CD14-positive monocyte (primary cell): ENCODE measurements around the gene LORICRIN. TPM values are rescaled to one million over a fixed set of nuclear protein-coding genes. Genes with fewer than 3 reads are reported as not detected.
"Not testable (repeated sequence)": the region's sequence is repeated elsewhere in the genome, so short reads cannot be mapped to it uniquely, and the experiment has no call there.

Source experiments
- DNase-seq, 3 donors: peaks; one replicate each; pipeline ENCODE4 v3.0.0-alpha.2; 2011 to 2022
- H2AFZ ChIP-seq: 2 replicates; pipeline ENCODE4 v1.6.0; 2012; ENCODE audit warnings: mild to moderate bottlenecking, low read depth, low read length, inconsistent platforms; ENCODE audit not compliant: insufficient read depth, poor library complexity, severe bottlenecking
- H3K27ac ChIP-seq, 2 donors: 1 replicate in 1 of 2; 2 replicates in 1 of 2; pipeline ENCODE4 v1.5.1; 2012 to 2013; ENCODE audit warnings: low read length in 2 of 2, control low read depth in 1 of 2, inconsistent platforms in 1 of 2, low read depth in 1 of 2, mild to moderate bottlenecking in 1 of 2
- H3K27me3 ChIP-seq, 2 donors: one replicate each; pipeline versions ENCODE4 v1.6.0 to v1.6.1; 2011 to 2013; ENCODE audit warnings: low read length in 2 of 2; ENCODE audit not compliant: control insufficient read depth in 2 of 2, insufficient read depth in 2 of 2
- H3K36me3 ChIP-seq, 2 donors: replicated peaks in 1 of 2; 1 replicate in 1 of 2; 2 replicates in 1 of 2; pipeline versions ENCODE4 v1.5.1 to v1.6.1; 2012 to 2013; ENCODE audit warnings: low read length in 2 of 2, control low read depth in 1 of 2, inconsistent platforms in 1 of 2, mild to moderate bottlenecking in 1 of 2; ENCODE audit not compliant: insufficient read depth in 2 of 2, control insufficient read depth in 1 of 2
- H3K4me1 ChIP-seq, 2 donors: 1 replicate in 1 of 2; 2 replicates in 1 of 2; pipeline versions ENCODE4 v1.5.1 to v1.6.1; 2012 to 2013; ENCODE audit warnings: low read length in 2 of 2, control low read depth in 1 of 2, inconsistent platforms in 1 of 2, mild to moderate bottlenecking in 1 of 2, moderate library complexity in 1 of 2; ENCODE audit not compliant: insufficient read depth in 2 of 2, control insufficient read depth in 1 of 2
- H3K4me2 ChIP-seq: replicated peaks from 2 replicates; pipeline ENCODE3; 2012; ENCODE audit warnings: low read length, moderate library complexity, mild to moderate bottlenecking; ENCODE audit not compliant: poor library complexity, severe bottlenecking; ENCODE audit errors: extremely low read depth
- H3K4me3 ChIP-seq, 3 experiments: fragments of 200-600 bp in 1 of 3; sonication (generic) in 1 of 3; replicated peaks in 1 of 3; 1 replicate in 2 of 3; 2 replicates in 1 of 3; pipeline ENCODE4 v1.5.1; 2011 to 2013; ENCODE audit warnings: low read length in 3 of 3, mild to moderate bottlenecking in 3 of 3, control low read depth in 2 of 3, low read depth in 2 of 3, inconsistent platforms in 1 of 3, moderate library complexity in 1 of 3
- H3K79me2 ChIP-seq: 2 replicates; pipeline ENCODE4 v1.6.0; 2012; ENCODE audit warnings: mild to moderate bottlenecking, control low read depth, inconsistent platforms, low read length, moderate library complexity; ENCODE audit not compliant: insufficient read depth
- H3K9ac ChIP-seq: 2 replicates; pipeline ENCODE4 v1.6.0; 2017; ENCODE audit warnings: low read length, mild to moderate bottlenecking; ENCODE audit not compliant: insufficient read depth, poor library complexity, severe bottlenecking
- H3K9me3 ChIP-seq, 2 donors: replicated peaks in 1 of 2; 1 replicate in 1 of 2; 2 replicates in 1 of 2; pipeline versions ENCODE4 v1.5.1 to v1.6.1; 2012 to 2013; ENCODE audit warnings: low read length in 2 of 2, control low read depth in 1 of 2; ENCODE audit not compliant: control insufficient read depth in 1 of 2, insufficient read depth in 1 of 2
- H4K20me1 ChIP-seq: 2 replicates; pipeline ENCODE4 v1.6.0; 2012; ENCODE audit warnings: mild to moderate bottlenecking, low read length, control low read depth, moderate library complexity; ENCODE audit not compliant: insufficient read depth
- H3K27ac Mint-ChIP-seq, 7 donors: one replicate each; pipeline ENCODE4 v1.8.0; 2020; ENCODE audit warnings: mild to moderate bottlenecking in 7 of 7, mixed read lengths in 7 of 7, moderate library complexity in 6 of 7, inconsistent platforms in 2 of 7
- H3K27me3 Mint-ChIP-seq, 3 donors: one replicate each; pipeline ENCODE4 v1.8.0; 2021 to 2022; ENCODE audit warnings: low read depth in 3 of 3, mild to moderate bottlenecking in 3 of 3, mixed read lengths in 3 of 3, moderate library complexity in 3 of 3, inconsistent platforms in 1 of 3
- H3K36me3 Mint-ChIP-seq, 2 donors: one replicate each; pipeline ENCODE4 v1.8.0; 2020; ENCODE audit warnings: mixed read lengths in 2 of 2, inconsistent platforms in 1 of 2, mild to moderate bottlenecking in 1 of 2
- H3K4me1 Mint-ChIP-seq: one replicate; pipeline ENCODE4 v1.8.0; 2020; ENCODE audit warnings: mild to moderate bottlenecking, mixed read lengths
- H3K4me3 Mint-ChIP-seq, 2 donors: one replicate each; pipeline ENCODE4 v1.8.0; 2020; ENCODE audit warnings: mild to moderate bottlenecking in 2 of 2, mixed read lengths in 2 of 2, moderate library complexity in 1 of 2
- H3K9me3 Mint-ChIP-seq, 7 donors: one replicate each; pipeline ENCODE4 v1.8.0; 2020 to 2022; ENCODE audit warnings: mixed read lengths in 7 of 7, mild to moderate bottlenecking in 6 of 7, moderate library complexity in 6 of 7, inconsistent platforms in 2 of 7
- CTCF ChIP-seq: fragments of 200-600 bp; IDR thresholded peaks from one replicate; pipeline ENCODE4 v1.8.0; 2022; ENCODE audit warnings: antibody characterized with exemption, mild to moderate bottlenecking
- WGBS: methylation state at CpG from one replicate; pipeline ENCODE4 v1.1.5; 2013; ENCODE audit warnings: missing lambda C conversion rate; ENCODE audit not compliant: insufficient coverage; 5-methylcytosine and 5-hydroxymethylcytosine counted together
- intact Hi-C, 2 donors: fragments of 100-400 bp; cut with micrococcal nuclease; formaldehyde crosslinking; loops; one replicate each; pipeline versions ENCODE4 v1.15.0 to v1.15.1; 2023
- polyA plus RNA-seq, 3 donors: library from polyadenylated mRNA; depleted of rRNA in 1 of 3; unstranded in 2 of 3; stranded (reverse) in 1 of 3; fragments of 300-500 nt in 2 of 3; fragments of >200 nt in 1 of 3; fragmentation: Illumina TruSeq in 2 of 3; gene quantifications; 1 replicate in 2 of 3; 2 replicates in 1 of 3; pipeline ENCODE4 v1.2.3, GENCODE V29; 2012 to 2021

LORICRIN gene
- polyA plus RNA-seq, 3 donors, result not detected

- H3K9me3 ChIP-seq, H3K4me3 Mint-ChIP-seq, H3K79me2 ChIP-seq, H3K4me3 ChIP-seq, intact Hi-C loops, H3K27ac ChIP-seq, H3K9me3 Mint-ChIP-seq, H2AFZ ChIP-seq, H3K27me3 ChIP-seq, H3K36me3 Mint-ChIP-seq, H4K20me1 ChIP-seq, H3K4me2 ChIP-seq, H3K9ac ChIP-seq, DNase-seq, H3K36me3 ChIP-seq: not testable (repeated sequence)
- peaks cover 35 to 37% of the 10 kb centered on the region in 2 donors for H3K4me1 ChIP-seq
- WGBS, result 0% methylated on average over 1 of the region's 12 CpGs
- Mint-ChIP-seq H3K4me1 (peaks cover 41% of the 10 kb centered on the region), H3K27me3 (peaks cover 0 to 21% (median 3%) of the 10 kb centered on the region in 3 donors), H3K27ac (peak overlapping the region in 1 of 7 donors; percentile 12)
- TF ChIP-seq CTCF, result peak; percentile 73
Measured at GRCh38 chr1:153229076-153229829, 30.2 kb upstream of the LORICRIN start.

DNA sequence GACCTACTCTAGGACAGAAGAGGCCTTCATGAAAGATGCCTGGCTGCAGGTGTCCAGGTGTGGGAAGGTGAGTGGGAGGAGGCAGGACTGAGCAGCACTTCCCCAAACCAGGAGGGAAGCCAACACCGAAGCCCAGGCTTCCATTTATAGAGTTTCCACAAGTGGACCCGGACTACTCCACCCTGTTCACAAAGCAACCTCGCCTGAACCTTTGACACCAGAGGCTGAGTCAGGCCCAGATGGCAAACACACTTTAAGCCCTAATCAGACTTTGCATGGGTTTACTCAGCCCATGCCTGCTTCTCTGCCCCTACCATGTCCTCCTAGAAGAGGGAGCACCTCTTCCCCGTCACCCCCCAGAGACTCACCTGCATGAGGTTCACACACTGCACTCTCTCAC lies 28.1 kb upstream of the LORICRIN start:
- Histone ChIP-seq H3K27me3 (peaks cover 0 to 4% of the 10 kb centered on the region in 2 donors), H3K79me2 (no peaks in the 10 kb centered on the region), H3K9ac (no peak overlapping the region), H4K20me1 (no peaks in the 10 kb centered on the region), H3K4me3 (peak overlapping the region in 1 of 3 experiments; percentile 38), H3K9me3 (no peaks in the 10 kb centered on the region), H3K27ac (peak overlapping the region; percentile 22 to 42), H3K36me3 (no peaks in the 10 kb centered on the region), H3K4me2 (peak overlapping the region; percentile 38), H2AFZ (no peak overlapping the region), H3K4me1 (peaks cover 35 to 37% of the 10 kb centered on the region in 2 donors)
- peaks cover 0 to 18% (median 2%) of the 10 kb centered on the region in 3 donors for H3K27me3 Mint-ChIP-seq
- peak overlapping the region in 1 of 2 donors; percentile 75 for H3K4me3 Mint-ChIP-seq
- H3K4me1 Mint-ChIP-seq, result peaks cover 41% of the 10 kb centered on the region
- peak in 1 of 3 donors; percentile 17 for DNase-seq
- no peaks in the 10 kb centered on the region for H3K9me3 Mint-ChIP-seq
- no peak for TF ChIP-seq CTCF
- 49% methylated on average over 3 of the region's 4 CpGs for WGBS
- intact Hi-C loops, result no loop called here
- H3K36me3 Mint-ChIP-seq, result no peaks in the 10 kb centered on the region
- peak overlapping the region; percentile 62 to 90 (median 77) for H3K27ac Mint-ChIP-seq
